Lower leg skin (tissue), 3 donors: ENCODE results near the gene CLCNKB.

Experiments
- POLR2A ChIP-seq, 2 donors: fragments of 450-650 bp; IDR thresholded peaks; one replicate each; pipeline ENCODE4 v1.6.1; 2016 to 2017; ENCODE audit warnings: antibody characterized with exemption in 2 of 2, mild to moderate bottlenecking in 1 of 2, moderate library complexity in 1 of 2
- TF ChIP-seq, protein P1 (sequence below), 3 donors: fragments of 450-650 bp; IDR thresholded peaks; one replicate each; pipeline ENCODE4 v1.5.1; 2016; ENCODE audit warnings: antibody characterized with exemption in 3 of 3, mild to moderate bottlenecking in 3 of 3, moderate library complexity in 2 of 3

DNA sequence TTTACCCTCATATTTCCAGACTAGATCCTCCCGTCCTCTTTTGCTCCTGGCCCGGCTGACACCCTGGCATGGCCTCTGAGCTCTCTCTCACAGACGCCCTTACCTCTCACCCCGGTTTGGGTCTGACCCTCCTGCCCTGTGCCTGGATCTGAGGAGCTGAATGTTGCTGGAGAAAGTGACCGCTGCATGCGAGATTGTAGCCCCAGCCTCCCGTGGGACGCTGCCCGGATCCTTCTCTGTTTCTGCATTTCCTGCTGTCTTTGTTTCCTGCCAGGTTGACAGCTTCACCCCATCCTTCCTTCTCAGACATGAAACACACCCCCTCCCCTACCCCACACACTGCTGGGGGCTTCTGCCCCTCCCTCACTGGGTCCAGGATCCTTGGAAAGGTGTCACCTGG is 20.3 kb downstream of the CLCNKB start:
- TF ChIP-seq, protein P1, sequence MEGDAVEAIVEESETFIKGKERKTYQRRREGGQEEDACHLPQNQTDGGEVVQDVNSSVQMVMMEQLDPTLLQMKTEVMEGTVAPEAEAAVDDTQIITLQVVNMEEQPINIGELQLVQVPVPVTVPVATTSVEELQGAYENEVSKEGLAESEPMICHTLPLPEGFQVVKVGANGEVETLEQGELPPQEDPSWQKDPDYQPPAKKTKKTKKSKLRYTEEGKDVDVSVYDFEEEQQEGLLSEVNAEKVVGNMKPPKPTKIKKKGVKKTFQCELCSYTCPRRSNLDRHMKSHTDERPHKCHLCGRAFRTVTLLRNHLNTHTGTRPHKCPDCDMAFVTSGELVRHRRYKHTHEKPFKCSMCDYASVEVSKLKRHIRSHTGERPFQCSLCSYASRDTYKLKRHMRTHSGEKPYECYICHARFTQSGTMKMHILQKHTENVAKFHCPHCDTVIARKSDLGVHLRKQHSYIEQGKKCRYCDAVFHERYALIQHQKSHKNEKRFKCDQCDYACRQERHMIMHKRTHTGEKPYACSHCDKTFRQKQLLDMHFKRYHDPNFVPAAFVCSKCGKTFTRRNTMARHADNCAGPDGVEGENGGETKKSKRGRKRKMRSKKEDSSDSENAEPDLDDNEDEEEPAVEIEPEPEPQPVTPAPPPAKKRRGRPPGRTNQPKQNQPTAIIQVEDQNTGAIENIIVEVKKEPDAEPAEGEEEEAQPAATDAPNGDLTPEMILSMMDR (IDR thresholded peaks at IDR 0.05) = no peak
- TF ChIP-seq POLR2A (IDR thresholded peaks at IDR 0.05) = no peak
